Fibroblast of skin of back (primary cell): ENCODE data around the gene INPP5A.
"Not testable (repeated sequence)": the region's sequence is repeated elsewhere in the genome, so short reads cannot be mapped to it uniquely, and the experiment has no call there.

Experiments used
- DNase-seq: peaks from one replicate; pipeline ENCODE4 v3.0.0-alpha.2; 2013

INPP5A gene

GRCh38 chr10:132790934-132791829 lies 253.6 kb downstream of the INPP5A start:
- DNase-seq = no peak

GRCh38 chr10:132792099-132792498 lies 254.5 kb downstream of the INPP5A start:
- not testable (repeated sequence) for DNase-seq

GRCh38 chr10:132792796-132793195 lies 255.2 kb downstream of the INPP5A start:
- no peak for DNase-seq

- DNase-seq = no peak
These were observed 255.6 kb downstream of the INPP5A start for GRCh38 chr10:132793213-132793612.

GRCh38 chr10:132793871-132794849 lies 256.6 kb downstream of the INPP5A start:
- DNase-seq = no peak

GRCh38 chr10:132796846-132797245 lies 259.3 kb downstream of the INPP5A start:
- DNase-seq = no peak

- DNase-seq = not testable (repeated sequence)
These were observed 260.4 kb downstream of the INPP5A start for GRCh38 chr10:132797986-132798385.

- no peak for DNase-seq
These were observed 260.8 kb downstream of the INPP5A start for GRCh38 chr10:132798403-132798802.

- no peak for DNase-seq
These were observed 261.3 kb downstream of the INPP5A start for GRCh38 chr10:132798876-132799275.

- no peak for DNase-seq
These were observed 262.3 kb downstream of the INPP5A start for GRCh38 chr10:132799865-132800264.

GRCh38 chr10:132802048-132802447 lies 264.5 kb downstream of the INPP5A start:
- DNase-seq = no peak

GRCh38 chr10:132802694-132803320 lies 265.2 kb downstream of the INPP5A start:
- DNase-seq = no peak

GRCh38 chr10:132803416-132804210 lies 266.0 kb downstream of the INPP5A start:
- DNase-seq = no peak

- no peak for DNase-seq
These were observed 266.7 kb downstream of the INPP5A start for GRCh38 chr10:132804287-132804686.

- DNase-seq = no peak
These were observed 267.3 kb downstream of the INPP5A start for GRCh38 chr10:132804785-132805426.

GRCh38 chr10:132805599-132805998 lies 268.0 kb downstream of the INPP5A start:
- DNase-seq = no peak

- DNase-seq = peak; percentile 4
These were observed 268.5 kb downstream of the INPP5A start for GRCh38 chr10:132806110-132806509.

- DNase-seq = no peak
These were observed 269.0 kb downstream of the INPP5A start for GRCh38 chr10:132806561-132807003.

GRCh38 chr10:132807621-132808049 lies 270.0 kb downstream of the INPP5A start:
- DNase-seq = no peak

GRCh38 chr10:132808383-132809231 lies 271.0 kb downstream of the INPP5A start:
- DNase-seq = no peak
